Liver (tissue), 9 donors: ENCODE measurements around the gene SLC2A10. TPM values are rescaled to one million over a fixed set of nuclear protein-coding genes. Genes with fewer than 3 reads are reported as not detected.

Source experiments
- DNase-seq: peaks from one replicate; pipeline ENCODE4 v3.0.0-alpha.2; 2017; ENCODE audit warnings: low spot score
- H3K27ac ChIP-seq, 2 donors: one replicate each; pipeline ENCODE4 v1.7.0; 2013; ENCODE audit warnings: inconsistent platforms in 2 of 2, low read length in 2 of 2, control low read depth in 1 of 2, low read depth in 1 of 2, mild to moderate bottlenecking in 1 of 2
- H3K27me3 ChIP-seq, 4 donors: one replicate each; pipeline versions ENCODE4 v1.6.1 to v1.7.0; 2013; ENCODE audit warnings: low read length in 3 of 4, inconsistent platforms in 1 of 4, mild to moderate bottlenecking in 1 of 4, moderate library complexity in 1 of 4; ENCODE audit not compliant: control insufficient read depth in 4 of 4, insufficient read depth in 4 of 4
- H3K36me3 ChIP-seq, 4 donors: one replicate each; pipeline versions ENCODE4 v1.6.1 to v1.7.0; 2013; ENCODE audit warnings: low read length in 3 of 4, mild to moderate bottlenecking in 3 of 4, low read depth in 1 of 4, moderate library complexity in 1 of 4; ENCODE audit not compliant: control insufficient read depth in 4 of 4, insufficient read depth in 3 of 4
- H3K4me1 ChIP-seq, 4 donors: one replicate each; pipeline versions ENCODE4 v1.6.1 to v1.7.0; 2013; ENCODE audit warnings: low read length in 3 of 4, mild to moderate bottlenecking in 3 of 4, moderate library complexity in 1 of 4; ENCODE audit not compliant: control insufficient read depth in 4 of 4, insufficient read depth in 4 of 4
- H3K4me3 ChIP-seq, 3 donors: one replicate each; pipeline versions ENCODE4 v1.6.1 to v1.7.0; 2013; ENCODE audit warnings: low read length in 3 of 3, control low read depth in 1 of 3, low read depth in 1 of 3, mild to moderate bottlenecking in 1 of 3
- H3K9ac ChIP-seq, 2 donors: one replicate each; pipeline ENCODE4 v1.7.0; 2013; ENCODE audit warnings: low read length in 2 of 2, mild to moderate bottlenecking in 2 of 2, moderate library complexity in 2 of 2, control low read depth in 1 of 2, low read depth in 1 of 2
- H3K9me3 ChIP-seq, 4 donors: one replicate each; pipeline versions ENCODE4 v1.6.1 to v1.7.0; 2013; ENCODE audit warnings: low read length in 3 of 4; ENCODE audit not compliant: control insufficient read depth in 4 of 4
- FOXA1 ChIP-seq: IDR thresholded peaks from 2 replicates; pipeline ENCODE4 v1.6.1; 2016; ENCODE audit warnings: antibody characterized with exemption
- FOXA2 ChIP-seq: IDR thresholded peaks from 2 replicates; pipeline ENCODE4 v1.6.1; 2016; ENCODE audit warnings: antibody characterized with exemption
- HNF4A ChIP-seq, 2 donors: conservative IDR thresholded peaks; 2 replicates each; pipeline ENCODE4 v1.6.1; 2016; ENCODE audit warnings: antibody characterized with exemption in 2 of 2, mild to moderate bottlenecking in 2 of 2
- HNF4G ChIP-seq: IDR thresholded peaks from 2 replicates; pipeline ENCODE4 v1.6.1; 2016; ENCODE audit warnings: antibody characterized with exemption
- JUND ChIP-seq, 2 donors: IDR thresholded peaks; 2 replicates each; pipeline ENCODE4 v1.6.1; 2016; ENCODE audit warnings: antibody characterized with exemption in 2 of 2
- RAD21 ChIP-seq, 2 donors: IDR thresholded peaks; 2 replicates each; pipeline ENCODE4 v1.6.1; 2016; ENCODE audit warnings: antibody characterized with exemption in 2 of 2, mild to moderate bottlenecking in 2 of 2
- REST ChIP-seq: IDR thresholded peaks from 2 replicates; pipeline ENCODE4 v1.6.1; 2016; ENCODE audit warnings: antibody characterized with exemption, mild to moderate bottlenecking
- RXRA ChIP-seq, 2 donors: IDR thresholded peaks; 2 replicates each; pipeline ENCODE4 v1.6.1; 2017 to 2018; ENCODE audit warnings: antibody characterized with exemption in 2 of 2, mild to moderate bottlenecking in 1 of 2
- SP1 ChIP-seq: IDR thresholded peaks from 2 replicates; pipeline ENCODE4 v1.6.1; 2018; ENCODE audit warnings: antibody characterized with exemption, mild to moderate bottlenecking
- TAF1 ChIP-seq: conservative IDR thresholded peaks from 2 replicates; pipeline ENCODE4 v1.6.1; 2016; ENCODE audit warnings: antibody characterized with exemption, mild to moderate bottlenecking
- YY1 ChIP-seq: IDR thresholded peaks from 2 replicates; pipeline ENCODE4 v1.6.1; 2016; ENCODE audit warnings: antibody characterized with exemption, mild to moderate bottlenecking
- WGBS: extraction: QIAGEN DNeasy Blood & Tissue Kit; methylation state at CpG from one replicate; pipeline ENCODE4 v1.1.7; 2013; 5-methylcytosine and 5-hydroxymethylcytosine counted together
- polyA plus RNA-seq, 2 donors: library from polyadenylated mRNA; stranded (reverse) in 1 of 2; unstranded in 1 of 2; fragments of 200-250 nt in 1 of 2; fragments of >200 nt in 1 of 2; fragmentation: Nextera tagmentation in 1 of 2; extraction: Ambion mirVana in 1 of 2; gene quantifications; one replicate each; pipeline versions ENCODE4 v1.2.1 to v1.2.3, GENCODE V29; 2013 to 2015
- total RNA-seq, 2 donors: library from RNA; depleted of rRNA; stranded (reverse); fragments of >200 nt; gene quantifications; one replicate each; pipeline ENCODE4 v1.2.3, GENCODE V29; 2014
- TF ChIP-seq, protein P1 (sequence below): IDR thresholded peaks from 2 replicates; pipeline ENCODE4 v1.6.1; 2016; ENCODE audit warnings: antibody characterized with exemption
- TF ChIP-seq, protein P2 (sequence below): IDR thresholded peaks from 2 replicates; pipeline ENCODE4 v1.6.1; 2016; ENCODE audit warnings: antibody characterized with exemption
- TF ChIP-seq, protein P3 (sequence below): IDR thresholded peaks from 2 replicates; pipeline ENCODE4 v1.6.1; 2016; ENCODE audit warnings: antibody characterized with exemption
- TF ChIP-seq, protein P4 (sequence below): fragments of 150-350 bp; IDR thresholded peaks from 2 replicates; pipeline ENCODE4 v1.5.1; 2017; ENCODE audit warnings: improper control_type of control experiment, low read depth, low read length; ENCODE audit not compliant: missing input control
- donor health status: healthy.
- donor health status: healthy.
- donor health status: healthy.
- donor health status: healthy.
- donor health status: healthy.

Gene SLC2A10
- total and polyA plus RNA-seq, 4 donors, result 8.0 to 79.7 (median 26.7) TPM

- no peaks in the 10 kb centered on the region for H3K36me3 ChIP-seq
- H3K9me3 ChIP-seq, result no peaks in the 10 kb centered on the region
- H3K27ac ChIP-seq, result no peak overlapping the region
- DNase-seq, result no peak
- peak overlapping the region in 1 of 3 donors; percentile 1 for H3K4me3 ChIP-seq
- WGBS, result 66% methylated on average over 5 of the region's 5 CpGs
- TF ChIP-seq, protein P1, sequence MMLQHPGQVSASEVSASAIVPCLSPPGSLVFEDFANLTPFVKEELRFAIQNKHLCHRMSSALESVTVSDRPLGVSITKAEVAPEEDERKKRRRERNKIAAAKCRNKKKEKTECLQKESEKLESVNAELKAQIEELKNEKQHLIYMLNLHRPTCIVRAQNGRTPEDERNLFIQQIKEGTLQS, result no peak
- TF ChIP-seq TAF1 (no peak), SP1 (no peak), FOXA1 (no peak), FOXA2 (no peak), YY1 (no peak), RXRA (IDR thresholded peaks at IDR 0.05) (no peak), RAD21 (IDR thresholded peaks at IDR 0.05) (no peak), JUND (IDR thresholded peaks at IDR 0.05) (no peak), HNF4G (no peak), HNF4A (conservative IDR thresholded peaks at IDR 0.05) (no peak), REST (no peak)
- TF ChIP-seq, protein P2, sequence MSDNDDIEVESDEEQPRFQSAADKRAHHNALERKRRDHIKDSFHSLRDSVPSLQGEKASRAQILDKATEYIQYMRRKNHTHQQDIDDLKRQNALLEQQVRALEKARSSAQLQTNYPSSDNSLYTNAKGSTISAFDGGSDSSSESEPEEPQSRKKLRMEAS, result no peak
- TF ChIP-seq, protein P3, sequence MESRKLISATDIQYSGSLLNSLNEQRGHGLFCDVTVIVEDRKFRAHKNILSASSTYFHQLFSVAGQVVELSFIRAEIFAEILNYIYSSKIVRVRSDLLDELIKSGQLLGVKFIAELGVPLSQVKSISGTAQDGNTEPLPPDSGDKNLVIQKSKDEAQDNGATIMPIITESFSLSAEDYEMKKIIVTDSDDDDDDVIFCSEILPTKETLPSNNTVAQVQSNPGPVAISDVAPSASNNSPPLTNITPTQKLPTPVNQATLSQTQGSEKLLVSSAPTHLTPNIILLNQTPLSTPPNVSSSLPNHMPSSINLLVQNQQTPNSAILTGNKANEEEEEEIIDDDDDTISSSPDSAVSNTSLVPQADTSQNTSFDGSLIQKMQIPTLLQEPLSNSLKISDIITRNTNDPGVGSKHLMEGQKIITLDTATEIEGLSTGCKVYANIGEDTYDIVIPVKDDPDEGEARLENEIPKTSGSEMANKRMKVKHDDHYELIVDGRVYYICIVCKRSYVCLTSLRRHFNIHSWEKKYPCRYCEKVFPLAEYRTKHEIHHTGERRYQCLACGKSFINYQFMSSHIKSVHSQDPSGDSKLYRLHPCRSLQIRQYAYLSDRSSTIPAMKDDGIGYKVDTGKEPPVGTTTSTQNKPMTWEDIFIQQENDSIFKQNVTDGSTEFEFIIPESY, result no peak
- TF ChIP-seq, protein P4, sequence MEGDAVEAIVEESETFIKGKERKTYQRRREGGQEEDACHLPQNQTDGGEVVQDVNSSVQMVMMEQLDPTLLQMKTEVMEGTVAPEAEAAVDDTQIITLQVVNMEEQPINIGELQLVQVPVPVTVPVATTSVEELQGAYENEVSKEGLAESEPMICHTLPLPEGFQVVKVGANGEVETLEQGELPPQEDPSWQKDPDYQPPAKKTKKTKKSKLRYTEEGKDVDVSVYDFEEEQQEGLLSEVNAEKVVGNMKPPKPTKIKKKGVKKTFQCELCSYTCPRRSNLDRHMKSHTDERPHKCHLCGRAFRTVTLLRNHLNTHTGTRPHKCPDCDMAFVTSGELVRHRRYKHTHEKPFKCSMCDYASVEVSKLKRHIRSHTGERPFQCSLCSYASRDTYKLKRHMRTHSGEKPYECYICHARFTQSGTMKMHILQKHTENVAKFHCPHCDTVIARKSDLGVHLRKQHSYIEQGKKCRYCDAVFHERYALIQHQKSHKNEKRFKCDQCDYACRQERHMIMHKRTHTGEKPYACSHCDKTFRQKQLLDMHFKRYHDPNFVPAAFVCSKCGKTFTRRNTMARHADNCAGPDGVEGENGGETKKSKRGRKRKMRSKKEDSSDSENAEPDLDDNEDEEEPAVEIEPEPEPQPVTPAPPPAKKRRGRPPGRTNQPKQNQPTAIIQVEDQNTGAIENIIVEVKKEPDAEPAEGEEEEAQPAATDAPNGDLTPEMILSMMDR, result no peak
- H3K9ac ChIP-seq, result no peak overlapping the region
- peaks cover 20 to 53% (median 51%) of the 10 kb centered on the region in 4 donors for H3K4me1 ChIP-seq
- H3K27me3 ChIP-seq, result no peaks in the 10 kb centered on the region
These were observed 2.7 kb downstream of the SLC2A10 start for GRCh38 chr20:46712056-46712636.
